Renal cortex interstitium (tissue), 11 donors: ENCODE data around the gene ABHD17A. TPM values are rescaled to one million over a fixed set of nuclear protein-coding genes. Genes with fewer than 3 reads are reported as not detected.
A peak's percentile ranks its signal among the peaks of the same experiment; 100 is the strongest.

Experiments
- DNase-seq, 11 donors: peaks; one replicate each; pipeline ENCODE4 v3.0.0-alpha.2; 2013; ENCODE audit warnings: low read depth in 9 of 11, low spot score in 4 of 11; ENCODE audit errors: extremely low read depth in 1 of 11
- polyA plus RNA-seq, 3 donors: library from polyadenylated mRNA; unstranded; fragments of 120-200 nt; gene quantifications; one replicate each; pipeline ENCODE4 v1.2.1, GENCODE V29; 2013; ENCODE audit not compliant: insufficient read length in 3 of 3

Gene ABHD17A
- polyA plus RNA-seq, 3 donors = 32.3 to 66.3 (median 55.4) TPM

GRCh38 chr19:1849132-1849474 is 36.2 kb downstream of the ABHD17A start:
- DNase-seq = no peak

DNA sequence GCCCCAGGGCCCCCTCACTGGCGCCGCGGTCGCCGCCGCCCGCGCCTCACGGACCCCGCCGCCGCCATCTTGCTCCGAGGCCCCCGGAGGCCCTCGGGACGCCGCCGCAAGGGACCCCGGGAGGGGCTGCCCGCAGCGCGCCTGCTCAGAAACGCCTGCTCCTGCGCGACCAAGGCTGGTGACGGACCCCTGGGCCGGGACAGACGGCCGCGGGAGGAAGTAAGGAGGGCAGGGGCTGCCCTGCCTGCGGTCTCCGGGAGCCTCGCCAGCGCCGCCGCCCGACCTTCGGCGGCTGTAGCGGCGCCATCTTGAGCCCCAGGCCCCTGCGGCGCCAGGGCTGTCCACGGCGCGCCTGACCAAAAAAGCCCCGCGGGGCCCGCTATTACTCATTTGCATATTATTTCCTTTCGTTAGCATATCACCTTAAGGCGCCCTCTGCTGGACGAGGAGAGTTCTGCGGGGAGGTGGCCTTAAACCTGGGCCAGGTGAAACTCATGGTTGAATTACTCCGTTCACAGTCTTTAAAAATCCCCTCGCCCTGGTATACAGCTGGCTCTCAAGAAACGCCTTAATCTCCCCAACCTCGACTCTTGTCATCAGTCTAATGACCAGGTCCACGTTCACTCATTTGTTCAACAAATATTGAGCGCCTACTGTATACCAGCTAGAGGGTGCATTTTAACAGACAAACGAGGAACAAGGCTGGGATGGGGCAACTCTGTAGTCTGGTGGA is 36.7 kb downstream of the ABHD17A start, which contains the start of gene REXO1:
Gene REXO1 (minus strand): TSS at position 85 of the 733 bp plus-strand sequence. CDS start 125 bp downstream, outside the sequence.
- DNase-seq = peak; percentile 84 to 97 (median 95)

DNA sequence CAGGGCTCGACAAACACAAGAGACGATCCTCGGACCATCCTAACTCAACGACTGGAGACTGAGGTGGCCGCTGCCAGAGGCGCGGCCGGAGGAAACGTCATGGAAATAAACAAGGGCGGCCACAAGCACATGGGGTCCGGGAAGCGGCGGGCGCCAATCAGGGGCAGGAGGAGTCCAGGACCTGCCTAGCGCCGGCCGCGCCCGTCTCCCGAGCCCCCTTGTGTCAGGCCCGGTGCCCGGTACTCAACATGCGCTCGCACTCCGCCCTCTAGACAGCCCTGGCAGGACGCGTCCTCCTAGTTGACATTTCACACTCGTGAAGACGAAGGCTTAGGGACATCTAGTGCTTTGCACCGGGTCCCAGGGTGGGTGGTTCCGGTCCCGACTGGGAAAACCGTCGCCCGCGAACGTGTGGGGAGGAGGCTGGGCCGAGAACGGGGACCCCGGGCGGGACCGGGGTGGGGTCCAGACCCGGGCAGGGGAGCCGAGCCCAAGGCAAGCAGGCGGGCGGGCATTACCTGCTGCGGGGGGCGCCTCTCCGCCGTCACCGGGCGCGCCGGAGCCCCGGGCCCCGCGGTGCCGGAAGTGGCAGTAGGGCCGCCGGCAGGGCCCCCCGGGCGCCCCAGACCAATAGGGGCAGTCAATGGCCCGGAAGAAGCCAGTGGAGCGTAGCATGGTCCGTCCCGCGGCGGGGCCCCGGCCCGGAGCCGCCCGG is 37.5 kb downstream of the ABHD17A start:
- DNase-seq = no peak

DNA sequence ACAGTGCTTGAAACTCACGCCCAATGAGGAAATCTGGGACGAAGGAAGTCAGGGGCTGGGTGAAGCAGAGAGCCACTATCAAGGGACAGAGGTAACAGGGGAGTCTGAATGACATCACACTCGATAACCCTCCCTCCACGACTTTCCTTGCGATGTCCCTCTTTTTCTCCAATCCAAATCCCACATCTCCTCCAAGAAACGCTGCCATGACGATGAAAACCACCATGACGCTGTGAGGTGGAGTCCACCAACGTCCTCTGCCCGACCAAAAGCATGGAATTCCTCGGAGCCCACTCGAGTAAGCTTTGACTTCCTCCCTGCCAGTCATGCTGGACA is 38.0 kb downstream of the ABHD17A start:
- DNase-seq = no peak

DNA sequence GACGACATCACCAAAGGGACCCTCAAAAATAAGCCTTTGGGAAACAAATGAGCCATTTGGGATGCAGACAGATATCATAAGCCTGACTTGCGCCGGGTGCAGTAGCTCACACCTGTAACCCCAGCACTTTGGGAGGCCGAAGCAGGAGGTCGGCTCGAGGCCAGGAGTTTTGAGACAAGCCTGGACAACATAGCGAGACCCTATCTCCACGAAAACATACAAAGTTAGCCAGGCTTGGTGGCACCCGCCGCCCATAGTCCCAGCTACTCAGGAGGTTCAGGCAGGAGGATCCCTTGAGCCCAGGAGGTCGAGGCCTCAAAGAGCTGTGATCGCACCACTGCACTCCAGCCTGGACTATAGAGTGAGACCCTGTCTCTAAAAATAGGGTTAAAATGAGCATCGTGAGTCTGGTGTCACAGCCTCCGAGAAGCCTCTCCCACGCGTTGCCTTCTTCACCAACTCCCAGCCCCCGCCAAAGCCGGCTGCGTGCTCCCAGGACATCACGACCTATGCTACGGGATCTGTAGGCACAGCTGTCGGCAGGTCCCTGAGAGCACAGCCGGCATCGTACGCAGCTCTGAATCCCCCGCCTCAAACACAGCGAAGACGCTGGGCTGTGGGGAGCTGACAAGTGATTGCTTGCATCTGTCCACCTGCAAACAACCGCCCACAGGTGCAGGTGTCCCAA is 38.6 kb downstream of the ABHD17A start:
- DNase-seq = no peak

- DNase-seq = no peak
Observed at GRCh38 chr19:1845642-1846041, 39.7 kb downstream of the ABHD17A start.

GRCh38 chr19:1845125-1845515 is 40.2 kb downstream of the ABHD17A start:
- DNase-seq = no peak

- no peak for DNase-seq
Observed at GRCh38 chr19:1844513-1845124, 40.7 kb downstream of the ABHD17A start.

DNA sequence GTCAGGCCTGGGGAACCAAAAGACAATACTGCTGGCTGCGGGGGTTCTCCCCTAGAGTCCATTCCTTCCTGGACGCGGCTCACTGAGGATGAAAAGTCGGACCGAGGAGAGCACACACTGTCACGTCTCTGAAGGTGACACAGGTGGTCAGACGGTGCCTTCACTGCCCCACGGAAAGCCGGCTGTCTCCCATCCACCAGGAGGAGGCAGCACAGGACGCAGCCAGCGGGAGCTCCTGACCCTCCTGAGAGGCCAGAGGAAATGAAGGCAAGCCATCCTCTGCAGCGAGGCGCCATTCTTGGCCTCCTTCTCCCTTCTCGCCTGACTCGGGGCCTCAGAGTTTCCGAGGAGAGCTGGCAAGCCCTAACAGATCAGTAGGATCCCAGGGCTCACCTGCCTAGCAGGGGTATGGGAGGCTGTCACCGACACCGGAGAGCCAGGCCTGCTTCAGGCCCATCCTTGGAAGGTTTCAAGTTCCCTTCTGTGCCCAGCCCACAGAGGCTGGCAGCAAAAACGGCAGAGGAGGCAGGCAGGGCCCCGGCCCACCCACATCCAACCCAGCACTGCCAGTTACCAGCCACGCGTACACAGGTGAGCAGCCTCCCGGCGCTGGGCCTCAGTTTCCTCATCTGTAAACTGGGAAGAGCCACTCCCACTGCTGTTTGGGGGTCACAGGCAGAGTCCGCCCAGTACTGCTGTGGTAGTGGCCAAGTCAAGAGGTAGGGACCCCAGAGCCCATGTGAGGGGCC is 41.5 kb downstream of the ABHD17A start:
- no peak for DNase-seq

GRCh38 chr19:1843116-1843515 is 42.2 kb downstream of the ABHD17A start:
- no peak for DNase-seq

GRCh38 chr19:1841209-1841924 is 43.9 kb downstream of the ABHD17A start:
- DNase-seq = no peak

DNA sequence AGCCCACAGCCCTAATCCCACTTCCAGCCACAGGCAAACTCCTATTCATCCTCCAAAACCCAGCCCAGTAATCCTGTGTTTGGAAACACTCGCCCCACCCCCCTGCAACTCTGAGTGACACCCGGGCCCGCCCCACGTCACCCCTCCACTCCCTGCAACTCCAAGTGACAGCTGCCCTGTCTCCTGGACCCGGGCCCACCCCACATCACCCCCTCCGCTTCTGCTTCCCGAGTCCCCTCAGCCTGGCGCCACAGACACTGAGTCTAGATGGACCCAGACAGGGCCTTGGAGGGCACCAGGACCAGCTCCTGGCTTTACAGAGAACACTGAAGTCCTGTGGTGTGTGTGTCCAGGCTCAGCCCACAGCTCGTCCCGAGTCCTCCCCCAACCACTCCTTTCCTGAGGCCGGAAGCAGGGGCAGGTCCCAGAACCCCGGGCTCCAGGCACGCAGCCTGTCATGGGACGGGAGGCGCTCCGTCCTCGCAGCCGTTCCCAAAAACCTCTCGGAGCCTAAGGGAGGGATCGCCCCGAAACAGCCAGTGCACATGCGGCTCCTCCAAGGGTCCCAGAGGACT is 44.7 kb downstream of the ABHD17A start:
- no peak for DNase-seq

DNA sequence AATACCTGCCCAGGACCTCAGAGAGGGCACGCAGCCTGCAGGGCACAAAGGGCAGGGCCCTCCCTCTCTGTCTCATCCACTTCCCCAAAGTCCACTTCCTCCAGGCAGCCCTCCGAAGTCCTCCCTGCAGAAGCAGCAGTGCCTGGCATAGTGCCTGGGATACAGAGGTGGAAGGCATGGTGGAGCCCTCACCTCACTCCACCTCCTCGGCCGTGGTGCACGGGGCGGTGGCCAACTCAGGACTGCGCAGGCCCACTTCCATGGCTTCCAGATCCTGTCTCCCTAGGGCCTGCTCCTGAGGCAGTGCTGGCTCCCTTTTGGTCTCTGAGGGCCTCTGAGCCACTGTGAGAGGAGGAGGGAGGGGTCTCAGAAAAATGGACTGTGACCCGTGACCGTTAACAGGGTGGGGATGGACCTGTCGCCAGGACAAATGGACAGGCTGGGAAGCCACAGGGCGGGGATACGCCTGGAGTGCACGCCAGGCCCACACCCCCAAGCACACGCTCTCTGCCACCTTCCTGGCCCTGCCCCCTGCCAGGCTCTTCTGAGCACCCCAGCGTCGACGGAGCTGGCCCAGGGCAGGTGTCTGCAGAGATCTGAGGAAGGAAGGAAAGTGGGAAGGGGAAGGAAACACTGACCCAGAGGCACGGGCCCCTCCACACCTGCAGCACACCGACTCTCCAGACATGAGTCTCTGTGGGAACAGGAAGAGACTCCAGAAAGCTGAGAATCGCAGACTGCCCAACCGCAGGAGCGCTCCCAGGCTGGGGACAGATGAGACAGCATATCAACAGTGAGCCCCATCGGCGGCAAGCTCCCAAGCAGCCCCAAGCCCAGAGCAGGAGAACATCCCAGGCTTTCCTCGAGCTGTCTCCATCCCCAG is 45.4 kb downstream of the ABHD17A start:
- DNase-seq = no peak

- DNase-seq = no peak
Observed at GRCh38 chr19:1837625-1838105, 47.6 kb downstream of the ABHD17A start.

DNA sequence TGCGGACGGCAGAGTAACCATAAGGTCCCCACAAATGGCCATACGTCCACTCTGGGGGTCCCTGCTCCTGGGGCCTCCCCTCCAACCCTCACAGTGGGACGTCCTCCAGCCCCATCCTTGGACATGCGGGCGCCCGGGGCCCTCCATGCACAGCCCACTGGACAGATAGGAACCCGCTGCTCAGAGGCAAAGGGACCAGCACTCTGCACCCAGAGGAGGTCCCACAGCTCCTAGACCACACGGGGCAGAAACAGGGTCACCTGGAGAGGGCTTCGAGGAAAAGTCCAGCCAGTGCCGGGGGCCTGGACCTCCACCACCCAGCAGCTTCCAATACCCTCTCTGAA is 48.1 kb downstream of the ABHD17A start:
- DNase-seq = no peak

DNA sequence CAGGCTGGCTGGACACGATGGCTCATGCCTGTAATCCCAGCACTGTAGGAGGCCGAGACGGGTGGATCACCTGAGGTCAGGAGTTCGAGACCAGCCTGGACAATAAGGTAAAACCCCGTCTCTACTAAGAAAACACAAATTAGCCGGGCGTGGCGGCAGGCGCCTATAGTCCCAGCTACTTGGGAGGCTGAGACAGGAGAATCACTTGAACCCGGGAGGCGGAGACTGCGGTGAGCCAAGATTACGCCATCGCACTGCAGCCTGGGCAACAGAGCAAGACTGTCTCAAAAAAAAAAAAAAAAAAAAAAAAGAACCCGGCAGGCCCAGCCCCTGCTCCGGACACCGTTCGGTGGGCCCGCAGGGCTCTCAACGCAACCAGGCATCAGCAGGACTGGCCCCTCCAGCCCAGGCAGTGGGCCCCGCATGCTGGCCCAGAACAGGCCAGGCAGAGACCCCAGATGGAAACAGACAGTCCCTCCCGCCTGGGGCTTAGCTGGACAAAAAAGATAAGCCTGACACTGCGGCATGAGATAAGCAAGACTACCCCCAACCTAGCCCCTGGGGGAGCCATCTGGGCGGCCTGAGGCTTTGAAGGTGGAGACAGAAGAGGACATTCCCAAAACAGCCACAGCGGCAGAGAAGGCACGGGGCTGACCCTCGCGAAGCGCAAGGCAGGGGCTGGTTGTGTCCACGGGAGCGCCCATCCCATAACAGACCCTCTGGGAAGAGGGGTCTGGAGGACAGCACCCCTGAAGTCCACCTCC is 48.7 kb downstream of the ABHD17A start:
- DNase-seq = no peak

DNA sequence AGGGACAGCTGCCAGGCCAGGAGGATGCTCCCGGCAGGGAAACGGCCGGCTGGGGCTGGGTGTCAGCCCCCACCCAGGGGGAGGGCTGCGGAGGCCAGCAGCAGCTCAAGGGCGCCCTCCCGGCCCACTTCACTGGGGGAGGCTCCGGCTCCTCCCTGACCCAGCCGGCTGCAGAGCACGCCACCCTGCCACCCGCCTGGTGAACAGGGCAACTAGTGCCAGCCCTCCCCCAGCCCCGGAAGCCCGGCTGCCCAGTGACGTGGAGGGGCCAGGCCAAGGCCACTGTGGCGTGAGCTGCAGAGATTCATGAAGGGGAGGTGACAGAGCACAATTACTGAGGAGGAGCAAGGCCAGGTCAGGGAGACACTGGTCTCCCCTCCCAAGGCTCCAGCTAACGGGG is 51.8 kb downstream of the ABHD17A start:
- DNase-seq = no peak
